ACC112 (cell line): ENCODE measurements around the gene PPP4R3A.
A peak's percentile ranks its signal among the peaks of the same experiment; 100 is the strongest.
"Not testable (repeated sequence)": the region's sequence is repeated elsewhere in the genome, so short reads cannot be mapped to it uniquely, and the experiment has no call there.

ENCODE experiments used
- H2AFZ ChIP-seq: fragments of 200-600 bp; sonication (generic); one replicate; pipeline ENCODE4 v1.6.0; 2017; ENCODE audit warnings: antibody characterized with exemption, low read length; ENCODE audit not compliant: unreplicated experiment
- H3K27ac ChIP-seq: fragments of 200-600 bp; sonication (generic); 2 replicates; pipeline ENCODE4 v1.5.1; 2014; ENCODE audit warnings: low read depth, mild to moderate bottlenecking, antibody characterized with exemption, low read length, moderate library complexity
- H3K27me3 ChIP-seq: fragments of 200-600 bp; sonication (generic); 2 replicates; pipeline ENCODE4 v1.6.1; 2014; ENCODE audit warnings: mild to moderate bottlenecking, antibody characterized with exemption, low read length, moderate library complexity, mixed read lengths; ENCODE audit not compliant: insufficient read depth
- H3K36me3 ChIP-seq: fragments of 200-600 bp; sonication (generic); 2 replicates; pipeline ENCODE4 v1.6.1; 2016; ENCODE audit warnings: mild to moderate bottlenecking, antibody characterized with exemption, low read length, moderate library complexity, mixed read lengths; ENCODE audit not compliant: insufficient read depth
- H3K4me1 ChIP-seq: fragments of 200-600 bp; sonication (generic); one replicate; pipeline ENCODE4 v1.6.1; 2016; ENCODE audit warnings: low read length, mixed read lengths; ENCODE audit not compliant: insufficient read depth, unreplicated experiment, control insufficient read depth
- H3K4me3 ChIP-seq: fragments of 200-600 bp; sonication (generic); 2 replicates; pipeline ENCODE4 v1.5.1; 2014; ENCODE audit warnings: mild to moderate bottlenecking, low read depth, low read length
- H3K79me2 ChIP-seq: fragments of 200-600 bp; sonication (generic); one replicate; pipeline ENCODE4 v1.6.0; 2016; ENCODE audit warnings: low read length; ENCODE audit not compliant: control insufficient read depth, unreplicated experiment, insufficient read depth

The PPP4R3A gene

DNA sequence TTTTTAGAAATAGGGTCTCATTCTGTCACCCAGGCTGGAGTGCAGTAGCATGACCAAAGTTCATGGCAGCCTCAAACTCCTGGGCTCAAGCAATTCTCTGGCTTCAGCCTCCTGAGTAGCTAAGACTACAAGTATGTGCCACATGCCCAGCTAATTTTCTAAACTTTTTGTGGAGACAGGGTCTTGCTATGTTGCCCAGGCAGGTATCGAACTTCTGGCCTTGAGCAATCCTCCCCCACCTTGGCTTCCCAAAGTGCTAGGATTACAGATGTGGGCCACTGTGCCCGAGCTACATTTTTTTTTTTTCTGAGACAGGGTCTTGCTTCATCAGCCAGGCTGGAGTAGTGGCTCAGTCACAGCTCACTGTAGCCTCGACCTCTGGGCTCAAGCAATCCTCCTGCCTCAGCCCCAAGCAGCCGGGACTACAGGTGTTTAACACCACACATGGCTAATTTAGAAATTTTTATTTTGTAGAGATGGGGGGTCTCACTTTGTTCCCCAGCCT, 7.1 kb downstream of the PPP4R3A start:
- H3K27me3 ChIP-seq = no peaks in the 10 kb centered on the region
- H3K79me2 ChIP-seq = peaks cover 86% of the 10 kb centered on the region
- no peak overlapping the region for H3K27ac ChIP-seq
- no peak overlapping the region for H2AFZ ChIP-seq
- no peak overlapping the region for H3K4me3 ChIP-seq
- peaks cover 10% of the 10 kb centered on the region for H3K4me1 ChIP-seq
- peaks cover 8% of the 10 kb centered on the region for H3K36me3 ChIP-seq

- H3K36me3 ChIP-seq = peaks cover 8% of the 10 kb centered on the region
- H3K27me3 ChIP-seq = no peaks in the 10 kb centered on the region
- H3K4me1 ChIP-seq = peaks cover 16% of the 10 kb centered on the region
Measured at GRCh38 chr14:91501951-91502930, 7.9 kb downstream of the PPP4R3A start.

DNA sequence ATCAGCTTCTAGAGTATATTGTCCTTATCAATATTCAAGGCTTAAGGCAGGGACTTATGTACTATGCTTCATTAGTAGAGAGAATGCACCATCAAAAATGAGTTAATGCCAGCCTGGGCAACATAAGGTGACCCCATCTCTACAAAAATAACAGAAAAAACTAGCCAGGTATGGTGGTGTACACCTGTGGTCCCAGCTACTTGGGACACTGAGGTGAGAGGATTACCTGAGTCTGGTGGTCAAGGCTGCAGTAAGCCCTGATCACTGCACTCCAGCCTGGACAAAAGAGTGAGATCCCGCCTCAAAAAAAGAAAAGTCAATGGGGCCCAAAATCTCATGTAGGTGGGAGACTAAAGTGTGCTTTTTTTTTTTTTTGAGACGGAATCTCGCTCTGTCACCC, 8.8 kb downstream of the PPP4R3A start:
- Histone ChIP-seq H3K36me3 (peaks cover 4% of the 10 kb centered on the region), H3K27ac (no peak overlapping the region)

More at GRCh38 chr14:91501951-91502930, 7.9 kb downstream of the PPP4R3A start:
- Histone ChIP-seq H3K4me3 (no peak overlapping the region), H2AFZ (no peak overlapping the region), H3K79me2 (peaks cover 89% of the 10 kb centered on the region), H3K27ac (no peak overlapping the region)

DNA sequence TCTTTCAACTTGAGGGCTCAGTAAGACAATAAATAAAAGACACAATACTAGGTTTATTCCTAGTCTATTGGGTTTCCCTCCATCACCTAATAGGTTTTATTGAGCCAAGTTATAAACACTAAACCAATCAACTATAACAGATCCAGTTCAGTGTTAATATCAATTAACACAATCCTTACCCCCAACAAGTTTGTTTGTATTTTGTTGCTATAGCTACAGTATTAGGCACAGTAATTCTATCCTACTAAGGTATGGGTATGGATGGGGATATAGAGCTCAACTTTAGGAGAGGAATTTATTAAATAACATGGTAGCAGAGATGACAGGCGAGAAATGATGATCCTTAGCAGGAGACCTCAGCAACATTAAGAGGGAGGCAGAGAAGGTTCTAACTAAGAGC, 13.3 kb downstream of the PPP4R3A start:
- Histone ChIP-seq H3K79me2 (peaks cover 90% of the 10 kb centered on the region), H3K27ac (peak overlapping the region; percentile 8; the same call in 1 of the 2 replicates), H3K36me3 (no peaks in the 10 kb centered on the region), H3K4me3 (no peak overlapping the region), H2AFZ (no peak overlapping the region), H3K27me3 (no peaks in the 10 kb centered on the region), H3K4me1 (peaks cover 31% of the 10 kb centered on the region)

More for the DNA sequence above, 8.8 kb downstream of the PPP4R3A start:
- Histone ChIP-seq H3K4me1 (peaks cover 15% of the 10 kb centered on the region), H2AFZ (no peak overlapping the region), H3K4me3 (no peak overlapping the region), H3K27me3 (no peaks in the 10 kb centered on the region), H3K79me2 (peaks cover 90% of the 10 kb centered on the region)

GRCh38 chr14:91494392-91495065, 15.6 kb downstream of the PPP4R3A start:
- peaks cover 88% of the 10 kb centered on the region for H3K79me2 ChIP-seq
- H3K27me3 ChIP-seq, H3K27ac ChIP-seq, H2AFZ ChIP-seq, H3K36me3 ChIP-seq, H3K4me3 ChIP-seq: not testable (repeated sequence)
- H3K4me1 ChIP-seq = peaks cover 31% of the 10 kb centered on the region

GRCh38 chr14:91493169-91493568, 16.9 kb downstream of the PPP4R3A start:
- peaks cover 31% of the 10 kb centered on the region for H3K4me1 ChIP-seq
- H3K79me2 ChIP-seq = peaks cover 89% of the 10 kb centered on the region
- no peaks in the 10 kb centered on the region for H3K27me3 ChIP-seq
- H3K36me3 ChIP-seq = peaks cover 13% of the 10 kb centered on the region
- H3K27ac ChIP-seq = no peak overlapping the region
- no peak overlapping the region for H3K4me3 ChIP-seq
- no peak overlapping the region for H2AFZ ChIP-seq

DNA sequence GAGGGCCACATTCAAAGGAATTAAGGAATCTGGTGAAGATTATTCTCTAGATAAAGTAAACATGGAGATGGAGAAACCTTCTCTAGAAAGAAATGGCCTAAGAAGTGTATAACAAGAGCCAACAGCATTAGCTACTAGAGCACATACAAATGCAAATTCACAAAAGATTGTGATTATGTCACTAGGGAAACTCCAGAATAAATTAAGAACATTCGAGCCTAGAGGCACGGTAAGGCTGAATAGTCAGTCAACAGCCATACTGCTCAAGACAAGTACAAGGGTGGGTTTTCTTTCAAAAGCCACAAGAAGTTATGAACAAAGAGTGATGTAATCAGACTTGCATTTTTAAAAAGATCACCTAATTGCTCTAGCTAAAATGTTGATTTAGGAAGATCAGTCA, 25.4 kb downstream of the PPP4R3A start:
- H3K27ac ChIP-seq = no peak overlapping the region
- H3K27me3 ChIP-seq = no peaks in the 10 kb centered on the region
- peaks cover 17% of the 10 kb centered on the region for H3K4me1 ChIP-seq
- H3K4me3 ChIP-seq = no peak overlapping the region
- peaks cover 51% of the 10 kb centered on the region for H3K36me3 ChIP-seq
- H2AFZ ChIP-seq = no peak overlapping the region
- peaks cover 79% of the 10 kb centered on the region for H3K79me2 ChIP-seq

- Histone ChIP-seq H3K79me2 (peaks cover 79% of the 10 kb centered on the region), H3K36me3 (peaks cover 46% of the 10 kb centered on the region), H3K27ac (no peak overlapping the region), H2AFZ (no peak overlapping the region), H3K27me3 (no peaks in the 10 kb centered on the region), H3K4me1 (peaks cover 17% of the 10 kb centered on the region), H3K4me3 (no peak overlapping the region)
Measured at GRCh38 chr14:91484186-91484585, 25.9 kb downstream of the PPP4R3A start.

DNA sequence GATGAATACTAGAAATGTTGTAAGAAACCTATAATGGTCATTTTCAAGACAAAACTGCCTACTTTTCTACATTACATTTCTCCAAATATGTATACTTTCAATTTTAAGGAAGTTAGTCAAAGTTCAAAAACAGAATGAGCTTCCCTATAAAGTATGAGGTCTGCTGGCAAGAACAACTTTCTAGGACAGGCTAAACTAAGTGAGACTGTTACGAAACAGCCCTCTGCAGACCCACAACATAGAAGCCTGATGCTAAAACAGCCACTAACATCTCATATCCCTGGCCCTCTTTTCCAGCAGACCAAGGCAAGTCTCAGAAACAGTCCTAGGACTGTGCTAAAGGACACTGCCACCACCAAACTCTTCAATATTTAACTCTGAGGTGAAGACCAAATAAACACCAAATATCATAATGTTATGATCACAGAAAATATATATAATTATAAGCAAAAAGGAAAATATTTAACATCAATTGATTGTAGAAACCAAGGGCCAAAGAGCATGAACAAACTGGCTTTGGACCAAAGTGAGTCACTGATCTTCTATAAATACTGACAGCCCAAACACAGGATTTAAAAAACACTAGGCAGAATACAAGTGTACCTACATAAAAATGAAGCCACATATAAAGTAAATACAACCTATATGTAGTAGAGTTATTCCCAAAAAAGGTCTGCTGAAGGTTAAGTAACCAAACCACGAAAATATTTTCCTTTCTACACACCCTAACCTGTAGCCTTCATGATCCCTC, 27.7 kb downstream of the PPP4R3A start:
- Histone ChIP-seq H3K79me2 (peaks cover 82% of the 10 kb centered on the region), H3K36me3 (peaks cover 52% of the 10 kb centered on the region), H3K4me1 (peaks cover 17% of the 10 kb centered on the region), H3K27me3 (no peaks in the 10 kb centered on the region), H3K4me3 (no peak overlapping the region), H2AFZ (no peak overlapping the region), H3K27ac (peak overlapping the region; percentile 50)

- Histone ChIP-seq H3K4me1 (peaks cover 7% of the 10 kb centered on the region), H3K36me3 (peaks cover 66% of the 10 kb centered on the region), H3K4me3 (no peak overlapping the region), H3K27ac (no peak overlapping the region), H3K79me2 (peaks cover 54% of the 10 kb centered on the region), H3K27me3 (no peaks in the 10 kb centered on the region), H2AFZ (no peak overlapping the region)
Measured at GRCh38 chr14:91477388-91477787, 32.7 kb downstream of the PPP4R3A start.
